Measurements from ENCODE around the gene MMP11. TPM values are rescaled to one million over a fixed set of nuclear protein-coding genes. Genes with fewer than 3 reads are reported as not detected.

The MMP11 gene
- total and polyA plus RNA-seq, 2 of the 13 experiments (the other 11 are each of a cell fraction or from before 2014, with no cell fraction given), result 8.9 to 28.6 TPM

DNA sequence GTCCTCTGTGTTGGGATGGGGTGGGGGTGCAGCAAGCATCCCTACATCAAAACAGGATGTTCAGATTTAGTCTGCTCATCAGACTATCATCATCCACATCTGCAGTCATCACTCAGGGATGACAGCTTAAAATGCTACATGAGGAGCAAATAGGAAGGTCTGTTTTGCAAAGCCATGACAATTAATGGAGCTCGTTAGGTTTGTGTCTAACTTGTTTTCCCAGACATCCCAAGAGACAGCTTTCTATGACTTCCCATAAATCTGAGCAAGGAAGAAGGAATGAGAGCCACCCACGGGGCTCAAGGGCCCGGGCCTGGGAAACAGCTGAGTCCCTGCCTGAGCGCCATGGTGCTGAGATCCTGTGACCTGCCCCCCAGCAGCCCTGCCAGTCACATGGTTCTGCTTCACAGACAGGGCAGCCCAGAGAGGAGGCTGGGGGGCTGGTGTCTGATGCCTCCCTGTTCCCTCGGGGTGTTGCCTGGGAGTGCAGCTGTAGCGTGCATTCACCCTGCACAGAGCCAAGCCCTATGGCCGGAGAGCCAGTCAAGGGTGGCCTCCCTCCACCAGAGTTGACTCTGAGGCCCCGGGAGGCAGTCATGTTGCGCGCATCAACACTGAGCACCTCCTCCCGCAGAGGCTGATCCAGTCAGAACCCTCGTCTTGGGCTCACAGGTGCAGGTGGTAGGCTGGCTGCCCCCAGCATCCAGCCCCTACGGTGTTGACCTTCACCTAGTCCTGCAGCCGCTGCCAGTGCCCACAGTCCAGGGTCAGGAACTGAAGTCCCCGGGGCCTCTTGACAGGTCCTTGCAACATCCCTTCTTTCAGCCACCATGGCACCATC lies 54.1 kb downstream of the MMP11 start:
- Histone ChIP-seq H4K20me1 (ENCODE audit: insufficient read depth, low read length) (no peaks in the 10 kb centered on the region), H2AFZ (ENCODE audit: low read length) (no peak overlapping the region), H3K4me3 (replicated peaks in 1 of 3; ENCODE audit: insufficient read depth in 1 of 3, low read depth in 2 of 3, low read length in 3 of 3) (no peak overlapping the region), H3K9me3 (ENCODE audit: low read length) (no peaks in the 10 kb centered on the region), H3K36me3 (replicated peaks in 1 of 2; ENCODE audit: control insufficient read depth in 1 of 2, insufficient read depth in 2 of 2, low read length in 2 of 2) (peaks cover 58 to 84% of the 10 kb centered on the region in 2 experiments), H3K4me1 (ENCODE audit: insufficient read depth, low read length) (peaks cover 24% of the 10 kb centered on the region), H3K27ac (ENCODE audit: extremely low read length, insufficient read depth, low read length) (peak overlapping the region; percentile 28), H3K79me2 (ENCODE audit: insufficient read depth, low read length) (no peaks in the 10 kb centered on the region), H3K27me3 (ENCODE audit: control insufficient read depth in 1 of 2, insufficient read depth in 2 of 2, low read length in 2 of 2) (no peaks in the 10 kb centered on the region), H3K9ac (ENCODE audit: insufficient read depth, low read depth, low read length) (no peak overlapping the region), H3K4me2 (ENCODE audit: low read depth, low read length) (no peak overlapping the region)
- in situ Hi-C loops (cut with HindIII; ENCODE audit: extremely low pct_ligation_motif_present, low pct_unique_long_range_greater_than_20kb), result loop anchor here (25.0 kb wide), 1 partner anchor 214 kb away; no protein-coding TSS in a partner anchor
- intact Hi-C loops (cut with micrococcal nuclease; ENCODE audit: unreplicated experiment), result no loop called here
- no peak for DNase-seq (ENCODE audit: low spot score)
- TF ChIP-seq ZNF441 (CRISPR knock-in tag; IDR thresholded peaks at IDR 0.05; ENCODE audit: borderline replicate concordance), result no peak
- TF ChIP-seq AGO2 (optimal IDR thresholded peaks at IDR 0.05; ENCODE audit: low read depth, low read length), result peak; percentile 65
- TF ChIP-seq ZNF430 (CRISPR knock-in tag; IDR thresholded peaks at IDR 0.05), result no peak
- TF ChIP-seq ZNF160 (CRISPR knock-in tag; IDR thresholded peaks at IDR 0.05), result no peak
- TF ChIP-seq KDM5B (CRISPR knock-in tag; IDR thresholded peaks at IDR 0.05; ENCODE audit: borderline replicate concordance), result no peak
- TF ChIP-seq ZNF274 (CRISPR knock-in tag; IDR thresholded peaks at IDR 0.05), result no peak
- no peak for TF ChIP-seq SNAPC2 (CRISPR knock-in tag; IDR thresholded peaks at IDR 0.05)
- TF ChIP-seq MAZ (IDR thresholded peaks at IDR 0.05; ENCODE audit: borderline replicate concordance, low read depth, low read length), result no peak
- no peak for TF ChIP-seq MAZ (CRISPR knock-in tag; IDR thresholded peaks at IDR 0.05; ENCODE audit: low read depth)
- no peak for TF ChIP-seq ZNF776 (CRISPR knock-in tag; IDR thresholded peaks at IDR 0.05)
- TF ChIP-seq, protein P1, sequence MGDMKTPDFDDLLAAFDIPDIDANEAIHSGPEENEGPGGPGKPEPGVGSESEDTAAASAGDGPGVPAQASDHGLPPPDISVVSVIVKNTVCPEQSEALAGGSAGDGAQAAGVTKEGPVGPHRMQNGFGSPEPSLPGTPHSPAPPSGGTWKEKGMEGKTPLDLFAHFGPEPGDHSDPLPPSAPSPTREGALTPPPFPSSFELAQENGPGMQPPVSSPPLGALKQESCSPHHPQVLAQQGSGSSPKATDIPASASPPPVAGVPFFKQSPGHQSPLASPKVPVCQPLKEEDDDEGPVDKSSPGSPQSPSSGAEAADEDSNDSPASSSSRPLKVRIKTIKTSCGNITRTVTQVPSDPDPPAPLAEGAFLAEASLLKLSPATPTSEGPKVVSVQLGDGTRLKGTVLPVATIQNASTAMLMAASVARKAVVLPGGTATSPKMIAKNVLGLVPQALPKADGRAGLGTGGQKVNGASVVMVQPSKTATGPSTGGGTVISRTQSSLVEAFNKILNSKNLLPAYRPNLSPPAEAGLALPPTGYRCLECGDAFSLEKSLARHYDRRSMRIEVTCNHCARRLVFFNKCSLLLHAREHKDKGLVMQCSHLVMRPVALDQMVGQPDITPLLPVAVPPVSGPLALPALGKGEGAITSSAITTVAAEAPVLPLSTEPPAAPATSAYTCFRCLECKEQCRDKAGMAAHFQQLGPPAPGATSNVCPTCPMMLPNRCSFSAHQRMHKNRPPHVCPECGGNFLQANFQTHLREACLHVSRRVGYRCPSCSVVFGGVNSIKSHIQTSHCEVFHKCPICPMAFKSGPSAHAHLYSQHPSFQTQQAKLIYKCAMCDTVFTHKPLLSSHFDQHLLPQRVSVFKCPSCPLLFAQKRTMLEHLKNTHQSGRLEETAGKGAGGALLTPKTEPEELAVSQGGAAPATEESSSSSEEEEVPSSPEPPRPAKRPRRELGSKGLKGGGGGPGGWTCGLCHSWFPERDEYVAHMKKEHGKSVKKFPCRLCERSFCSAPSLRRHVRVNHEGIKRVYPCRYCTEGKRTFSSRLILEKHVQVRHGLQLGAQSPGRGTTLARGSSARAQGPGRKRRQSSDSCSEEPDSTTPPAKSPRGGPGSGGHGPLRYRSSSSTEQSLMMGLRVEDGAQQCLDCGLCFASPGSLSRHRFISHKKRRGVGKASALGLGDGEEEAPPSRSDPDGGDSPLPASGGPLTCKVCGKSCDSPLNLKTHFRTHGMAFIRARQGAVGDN (CRISPR knock-in tag; IDR thresholded peaks at IDR 0.05), result no peak; the same call in 1 of the 2 replicates
- TF ChIP-seq, protein P2, sequence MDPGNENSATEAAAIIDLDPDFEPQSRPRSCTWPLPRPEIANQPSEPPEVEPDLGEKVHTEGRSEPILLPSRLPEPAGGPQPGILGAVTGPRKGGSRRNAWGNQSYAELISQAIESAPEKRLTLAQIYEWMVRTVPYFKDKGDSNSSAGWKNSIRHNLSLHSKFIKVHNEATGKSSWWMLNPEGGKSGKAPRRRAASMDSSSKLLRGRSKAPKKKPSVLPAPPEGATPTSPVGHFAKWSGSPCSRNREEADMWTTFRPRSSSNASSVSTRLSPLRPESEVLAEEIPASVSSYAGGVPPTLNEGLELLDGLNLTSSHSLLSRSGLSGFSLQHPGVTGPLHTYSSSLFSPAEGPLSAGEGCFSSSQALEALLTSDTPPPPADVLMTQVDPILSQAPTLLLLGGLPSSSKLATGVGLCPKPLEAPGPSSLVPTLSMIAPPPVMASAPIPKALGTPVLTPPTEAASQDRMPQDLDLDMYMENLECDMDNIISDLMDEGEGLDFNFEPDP (CRISPR knock-in tag; conservative IDR thresholded peaks at IDR 0.05), result 0 out of 2 replicates have a peak, but pooled peaks have one; percentile 19
- TF ChIP-seq ZFP36 (IDR thresholded peaks at IDR 0.05; ENCODE audit: borderline replicate concordance, low read depth, low read length, partially characterized antibody), result no peak
- WGBS (ENCODE audit: low lambda C conversion rate), result 90% methylated on average over 6 of the region's 15 CpGs
- no TSS peak for BruUV-seq (replicated peaks)
- FAIRE-seq, result no peak
- ChIA-PET CTCF (ENCODE audit: low intra/inter-chr PET ratio, low total read pairs) (no interaction called here), POLR2A (interaction anchor here (0.7 to 0.9 kb wide), 2 partner anchors 40 to 56 kb away, joined by 3 read pairs; partner anchors contain the start of gene SMARCB1)
- ATAC-seq, result peak; percentile 20
